Trophoblast cell (in vitro differentiated cells and primary cell): ENCODE data around the gene TIMM13.

Source experiments
- DNase-seq, 2 donors: peaks; one replicate each; pipeline ENCODE4 v3.0.0-alpha.2; 2016
- H2AFZ ChIP-seq: 2 replicates; pipeline ENCODE4 v1.6.1; 2013; ENCODE audit warnings: low read length, moderate library complexity, mild to moderate bottlenecking; ENCODE audit not compliant: insufficient read depth, poor library complexity
- H2AK5ac ChIP-seq: 2 replicates; pipeline ENCODE4 v1.6.1; 2013; ENCODE audit warnings: mild to moderate bottlenecking, low read length
- H2BK120ac ChIP-seq: 2 replicates; pipeline ENCODE4 v1.6.1; 2013; ENCODE audit warnings: low read length, mild to moderate bottlenecking, moderate library complexity; ENCODE audit not compliant: insufficient read depth, poor library complexity
- H2BK12ac ChIP-seq: 2 replicates; pipeline ENCODE4 v1.6.1; 2013; ENCODE audit warnings: mild to moderate bottlenecking, low read length, moderate library complexity
- H2BK5ac ChIP-seq: 2 replicates; pipeline ENCODE4 v1.6.1; 2013; ENCODE audit warnings: low read length, low read depth, moderate library complexity, mild to moderate bottlenecking; ENCODE audit not compliant: poor library complexity
- H3K14ac ChIP-seq: 2 replicates; pipeline ENCODE4 v1.6.1; 2013; ENCODE audit warnings: mild to moderate bottlenecking, low read length
- H3K18ac ChIP-seq: 2 replicates; pipeline ENCODE4 v1.6.1; 2013; ENCODE audit warnings: mild to moderate bottlenecking, low read length
- H3K23ac ChIP-seq: 2 replicates; pipeline ENCODE4 v1.6.1; 2013; ENCODE audit warnings: low read length
- H3K27ac ChIP-seq: 2 replicates; pipeline ENCODE4 v1.5.1; 2013; ENCODE audit warnings: low read depth, mild to moderate bottlenecking, inconsistent platforms, low read length, moderate library complexity
- H3K27me3 ChIP-seq: 2 replicates; pipeline ENCODE4 v1.6.1; 2013; ENCODE audit warnings: inconsistent platforms, mild to moderate bottlenecking, low read length, moderate library complexity; ENCODE audit not compliant: insufficient read depth
- H3K36me3 ChIP-seq, 2 experiments: 1 replicate in 1 of 2; 2 replicates in 1 of 2; pipeline ENCODE4 v1.6.1; 2013; ENCODE audit warnings: low read length in 2 of 2, mild to moderate bottlenecking in 2 of 2, moderate library complexity in 1 of 2; ENCODE audit not compliant: insufficient read depth in 2 of 2, control insufficient read depth in 1 of 2
- H3K4ac ChIP-seq: 2 replicates; pipeline ENCODE4 v1.6.1; 2013; ENCODE audit warnings: low read depth, mild to moderate bottlenecking, low read length, moderate library complexity
- H3K4me1 ChIP-seq, 2 experiments: 1 replicate in 1 of 2; 2 replicates in 1 of 2; pipeline ENCODE4 v1.6.1; 2013; ENCODE audit warnings: low read length in 2 of 2, mild to moderate bottlenecking in 2 of 2, moderate library complexity in 1 of 2; ENCODE audit not compliant: insufficient read depth in 2 of 2, control insufficient read depth in 1 of 2
- H3K4me2 ChIP-seq: 2 replicates; pipeline ENCODE4 v1.6.1; 2013; ENCODE audit warnings: inconsistent platforms, mild to moderate bottlenecking, low read length, moderate library complexity
- H3K4me3 ChIP-seq: 2 replicates; pipeline ENCODE4 v1.5.1; 2013; ENCODE audit warnings: mild to moderate bottlenecking, low read depth, low read length, inconsistent platforms
- H3K79me1 ChIP-seq: one replicate; pipeline ENCODE4 v1.6.1; 2013; ENCODE audit warnings: low read length
- H3K79me2 ChIP-seq: 2 replicates; pipeline ENCODE4 v1.6.1; 2013; ENCODE audit warnings: low read length, mild to moderate bottlenecking; ENCODE audit not compliant: control insufficient read depth, insufficient read depth, poor library complexity
- H3K9ac ChIP-seq: 2 replicates; pipeline ENCODE4 v1.6.1; 2013; ENCODE audit warnings: mild to moderate bottlenecking, low read length
- H3K9me3 ChIP-seq: 2 replicates; pipeline ENCODE4 v1.6.1; 2013; ENCODE audit warnings: low read depth, mild to moderate bottlenecking, control low read depth, inconsistent platforms, low read length; ENCODE audit not compliant: insufficient read depth
- H4K12ac ChIP-seq: 2 replicates; pipeline ENCODE4 v1.6.1; 2013; ENCODE audit warnings: low read depth, mild to moderate bottlenecking, low read length, moderate library complexity
- H4K8ac ChIP-seq: 2 replicates; pipeline ENCODE4 v1.6.1; 2013; ENCODE audit warnings: low read depth, mild to moderate bottlenecking, low read length, moderate library complexity
- H4K91ac ChIP-seq: one replicate; pipeline ENCODE4 v1.6.1; 2013; ENCODE audit warnings: low read depth, mild to moderate bottlenecking, low read length, moderate library complexity
- WGBS: extraction: QIAGEN DNeasy Blood & Tissue Kit; methylation state at CpG from one replicate; pipeline ENCODE4 v1.1.7; 2013; ENCODE audit warnings: missing lambda C conversion rate; ENCODE audit not compliant: insufficient read length, insufficient coverage; ENCODE audit errors: extremely low coverage; 5-methylcytosine and 5-hydroxymethylcytosine counted together

TIMM13 gene

DNA sequence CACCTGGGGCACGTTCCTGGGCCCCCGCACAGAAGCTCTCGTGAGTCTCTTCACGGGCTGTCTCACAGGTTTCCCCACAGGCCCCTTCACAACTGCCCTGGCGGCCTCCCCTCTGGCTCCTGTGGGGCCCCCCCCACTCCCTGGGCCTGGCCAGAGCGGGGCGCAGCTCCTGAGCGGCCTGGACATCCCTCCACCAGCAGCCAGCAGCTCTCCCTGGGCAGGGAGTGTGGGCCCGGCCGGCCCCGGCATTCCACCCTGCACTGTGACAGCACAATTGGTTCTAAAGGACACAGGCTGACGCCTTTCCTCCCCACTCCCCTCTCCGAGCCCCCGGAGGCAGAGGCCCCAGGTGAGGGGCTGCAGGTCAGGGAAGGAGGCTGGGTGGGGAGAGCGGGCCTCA, 9.5 kb upstream of the TIMM13 start:
- no peak overlapping the region for H2BK5ac ChIP-seq
- no peak overlapping the region for H4K91ac ChIP-seq
- no CpG with 5 or more reads among the region's 15 CpGs for WGBS
- no peak overlapping the region for H3K14ac ChIP-seq
- no peak for DNase-seq
- H2BK12ac ChIP-seq, result no peak overlapping the region
- no peaks in the 10 kb centered on the region for H3K27me3 ChIP-seq
- H3K4me2 ChIP-seq, result no peak overlapping the region
- no peak overlapping the region for H2BK120ac ChIP-seq
- H3K4me1 ChIP-seq, result no peaks in the 10 kb centered on the region
- H3K4ac ChIP-seq, result no peak overlapping the region
- H2AK5ac ChIP-seq, result no peak overlapping the region
- no peak overlapping the region for H3K23ac ChIP-seq
- H4K8ac ChIP-seq, result no peak overlapping the region
- peaks cover 5% of the 10 kb centered on the region for H3K9me3 ChIP-seq
- H4K12ac ChIP-seq, result no peak overlapping the region
- H3K36me3 ChIP-seq, result peaks cover 66 to 72% of the 10 kb centered on the region in 2 experiments
- H3K18ac ChIP-seq, result no peak overlapping the region
- no peak overlapping the region for H2AFZ ChIP-seq
- H3K79me2 ChIP-seq, result no peaks in the 10 kb centered on the region
- no peak overlapping the region for H3K9ac ChIP-seq
- no peaks in the 10 kb centered on the region for H3K79me1 ChIP-seq
- H3K27ac ChIP-seq, result no peak overlapping the region
- H3K4me3 ChIP-seq, result no peak overlapping the region

- Histone ChIP-seq H4K12ac (no peak overlapping the region), H3K27me3 (no peaks in the 10 kb centered on the region), H2BK12ac (no peak overlapping the region), H2AFZ (no peak overlapping the region), H3K23ac (no peak overlapping the region), H3K4ac (no peak overlapping the region), H4K91ac (no peak overlapping the region), H2BK5ac (no peak overlapping the region), H4K8ac (no peak overlapping the region), H3K9me3 (peaks cover 5% of the 10 kb centered on the region), H3K14ac (no peak overlapping the region), H3K4me1 (no peaks in the 10 kb centered on the region), H3K79me1 (no peaks in the 10 kb centered on the region), H3K27ac (no peak overlapping the region), H3K4me3 (no peak overlapping the region), H3K18ac (no peak overlapping the region), H3K36me3 (peaks cover 66 to 72% of the 10 kb centered on the region in 2 experiments), H3K9ac (no peak overlapping the region), H2BK120ac (no peak overlapping the region), H2AK5ac (no peak overlapping the region), H3K79me2 (no peaks in the 10 kb centered on the region), H3K4me2 (no peak overlapping the region)
- no CpG with 5 or more reads among the region's 39 CpGs for WGBS
- no peak for DNase-seq
Observed at GRCh38 chr19:2436384-2436783, 9.0 kb upstream of the TIMM13 start.

GRCh38 chr19:2434721-2435265, 7.4 kb upstream of the TIMM13 start:
- H3K18ac ChIP-seq, result no peak overlapping the region
- no peak overlapping the region for H2BK120ac ChIP-seq
- WGBS, result no CpG with 5 or more reads among the region's 42 CpGs
- H2AK5ac ChIP-seq, result no peak overlapping the region
- H3K14ac ChIP-seq, result no peak overlapping the region
- H3K79me2 ChIP-seq, result no peaks in the 10 kb centered on the region
- H3K4me2 ChIP-seq, result no peak overlapping the region
- no peak overlapping the region for H4K8ac ChIP-seq
- H3K9ac ChIP-seq, result no peak overlapping the region
- H3K27ac ChIP-seq, result no peak overlapping the region
- no peaks in the 10 kb centered on the region for H3K79me1 ChIP-seq
- H4K12ac ChIP-seq, result no peak overlapping the region
- no peak overlapping the region for H3K4me3 ChIP-seq
- DNase-seq, result no peak
- peaks cover 5% of the 10 kb centered on the region for H3K9me3 ChIP-seq
- H2BK5ac ChIP-seq, result no peak overlapping the region
- no peak overlapping the region for H3K4ac ChIP-seq
- no peak overlapping the region for H3K23ac ChIP-seq
- no peak overlapping the region for H2AFZ ChIP-seq
- no peaks in the 10 kb centered on the region for H3K4me1 ChIP-seq
- no peak overlapping the region for H4K91ac ChIP-seq
- H3K36me3 ChIP-seq, result peaks cover 75 to 80% of the 10 kb centered on the region in 2 experiments
- no peaks in the 10 kb centered on the region for H3K27me3 ChIP-seq
- H2BK12ac ChIP-seq, result no peak overlapping the region

DNA sequence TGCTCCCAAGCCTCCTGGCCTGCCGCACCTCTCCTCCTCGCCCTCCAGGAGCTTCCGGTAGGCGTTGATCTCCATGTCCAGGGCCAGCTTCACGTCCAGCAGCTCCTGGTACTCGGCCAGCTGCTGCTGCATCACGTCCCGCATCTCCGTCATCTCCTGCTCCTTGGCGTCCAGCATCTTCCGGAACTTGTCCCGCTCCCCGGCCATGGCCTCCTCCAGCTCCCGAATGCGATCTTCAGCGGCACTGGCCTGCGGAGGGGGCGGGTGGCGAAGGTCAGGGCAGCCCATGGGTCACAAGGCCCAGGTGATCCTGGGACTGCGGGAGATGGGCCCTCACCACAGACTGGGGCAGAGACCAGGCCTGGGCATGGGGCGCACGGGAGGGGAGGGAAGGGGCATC, 6.9 kb upstream of the TIMM13 start:
- H3K23ac ChIP-seq, result no peak overlapping the region
- H3K79me1 ChIP-seq, result no peaks in the 10 kb centered on the region
- DNase-seq, result no peak
- H3K79me2 ChIP-seq, result no peaks in the 10 kb centered on the region
- no peak overlapping the region for H4K12ac ChIP-seq
- H3K4me2 ChIP-seq, result no peak overlapping the region
- WGBS, result no CpG with 5 or more reads among the region's 22 CpGs
- no peaks in the 10 kb centered on the region for H3K27me3 ChIP-seq
- no peaks in the 10 kb centered on the region for H3K4me1 ChIP-seq
- no peak overlapping the region for H3K4me3 ChIP-seq
- H4K91ac ChIP-seq, result no peak overlapping the region
- no peak overlapping the region for H3K27ac ChIP-seq
- H2BK5ac ChIP-seq, result no peak overlapping the region
- peaks cover 79 to 82% of the 10 kb centered on the region in 2 experiments for H3K36me3 ChIP-seq
- H2BK12ac ChIP-seq, result no peak overlapping the region
- no peak overlapping the region for H3K18ac ChIP-seq
- no peak overlapping the region for H2BK120ac ChIP-seq
- H4K8ac ChIP-seq, result no peak overlapping the region
- no peak overlapping the region for H2AFZ ChIP-seq
- H3K9ac ChIP-seq, result no peak overlapping the region
- no peak overlapping the region for H3K4ac ChIP-seq
- H2AK5ac ChIP-seq, result no peak overlapping the region
- peaks cover 5% of the 10 kb centered on the region for H3K9me3 ChIP-seq
- no peak overlapping the region for H3K14ac ChIP-seq
